GM12878 (cell line): ENCODE results near the gene SLIT1. TPM values are rescaled to one million over a fixed set of nuclear protein-coding genes. Genes with fewer than 3 reads are reported as not detected.

Experiments used
- ATAC-seq: fragments of 200-7000 bp; cut with Tn5 transposase; 3 replicates; pipeline ENCODE4 v1.9.1; 2020; ENCODE audit warnings: mild to moderate bottlenecking, moderate library complexity
- BruUV-seq: library from RNA; stranded (reverse); fragments of 400-500 nt; replicated peaks from 2 replicates; lab custom pipeline; 2021; lab: Mats Ljungman, UMichigan
- CTCF ChIA-PET: fragments of 300-600 bp; sonication (Branson Sonifier 250); formaldehyde crosslinking; extraction: SDS; loops from one replicate; lab custom pipeline; 2021; ENCODE audit warnings: inconsistent platforms; lab: Yijun Ruan, JAX
- POLR2A ChIA-PET: fragments of 350-600 bp; formaldehyde crosslinking; extraction: SDS; loops from one replicate; lab custom pipeline; 2021; ENCODE audit warnings: inconsistent platforms; lab: Charles Lee
- RAD21 ChIA-PET: fragments of 300-600 bp; sonication (Branson Sonifier 250); formaldehyde crosslinking; loops from one replicate; lab custom pipeline; 2023; ENCODE audit warnings: antibody characterized with exemption; ENCODE audit not compliant: unreplicated experiment; lab: Charles Lee
- SMC1A ChIA-PET: fragments of 300-600 bp; sonication (Branson Sonifier 250); formaldehyde crosslinking; loops from one replicate; lab custom pipeline; 2023; ENCODE audit not compliant: unreplicated experiment, uncharacterized antibody; lab: Charles Lee
- DNase-seq: peaks from one replicate; pipeline ENCODE4 v3.0.0-alpha.2; 2011; ENCODE audit warnings: low read depth, low spot score
- FAIRE-seq: peaks from 3 replicates; lab custom pipeline; 2011; peaks lifted over from hg19 to GRCh38; lab: Jason Lieb, UNC
- H2AFZ ChIP-seq: 2 replicates; pipeline ENCODE4 v1.6.0; 2011; ENCODE audit warnings: low read depth, low read length, control low read depth; ENCODE audit not compliant: control insufficient read depth
- H3K27ac ChIP-seq: 2 replicates; pipeline ENCODE4 v1.5.1; 2011; ENCODE audit warnings: control low read depth; ENCODE audit not compliant: control insufficient read depth, insufficient read depth
- H3K27me3 ChIP-seq, 2 experiments: replicated peaks in 1 of 2; 2 replicates each; pipeline versions ENCODE4 v1.6.0 to v1.6.1; 2011; ENCODE audit warnings: low read length in 1 of 2; ENCODE audit not compliant: control insufficient read depth in 2 of 2, insufficient read depth in 2 of 2
- H3K36me3 ChIP-seq, 2 experiments: 2 replicates each; pipeline ENCODE4 v1.5.1; 2011; ENCODE audit warnings: low read length in 1 of 2; ENCODE audit not compliant: control insufficient read depth in 2 of 2, insufficient read depth in 2 of 2
- H3K4me1 ChIP-seq: 2 replicates; pipeline ENCODE4 v1.6.1; 2011; ENCODE audit warnings: mild to moderate bottlenecking, low read length, moderate library complexity, mixed read lengths; ENCODE audit not compliant: control insufficient read depth, insufficient read depth
- H3K4me2 ChIP-seq: 2 replicates; pipeline ENCODE4 v1.6.0; 2011; ENCODE audit warnings: control low read depth; ENCODE audit not compliant: control insufficient read depth, insufficient read depth
- H3K4me3 ChIP-seq: fragments of 200-600 bp; sonication (generic); 2 replicates; pipeline ENCODE4 v1.5.1; 2016
- H3K79me2 ChIP-seq: 2 replicates; pipeline ENCODE4 v1.6.0; 2011; ENCODE audit warnings: low read length; ENCODE audit not compliant: control insufficient read depth, insufficient read depth
- H3K9ac ChIP-seq: 2 replicates; pipeline ENCODE4 v1.8.0; 2011; ENCODE audit warnings: low read length, control low read depth, mixed read lengths; ENCODE audit not compliant: control insufficient read depth, insufficient read depth
- H3K9me3 ChIP-seq: replicated peaks from 3 replicates; pipeline ENCODE4 v1.5.1; 2011; ENCODE audit warnings: mild to moderate bottlenecking, low read length; ENCODE audit not compliant: control insufficient read depth, insufficient read depth
- H4K20me1 ChIP-seq: 2 replicates; pipeline ENCODE4 v1.6.0; 2011; ENCODE audit not compliant: control insufficient read depth, insufficient read depth
- ATF3 ChIP-seq: IDR thresholded peaks from 2 replicates; pipeline ENCODE4 v1.6.1; 2011; ENCODE audit warnings: low read depth, mild to moderate bottlenecking, low read length, moderate library complexity, borderline replicate concordance; ENCODE audit errors: extremely low read depth
- BCLAF1 ChIP-seq: fragments of 450-650 bp; IDR thresholded peaks from 2 replicates; pipeline ENCODE4 v1.6.1; 2017; ENCODE audit warnings: antibody characterized with exemption, mild to moderate bottlenecking, moderate library complexity
- BMI1 ChIP-seq: fragments of 450-650 bp; IDR thresholded peaks from 2 replicates; pipeline ENCODE4 v1.6.1; 2016; ENCODE audit warnings: mild to moderate bottlenecking, moderate library complexity, borderline replicate concordance
- BRCA1 ChIP-seq: IDR thresholded peaks from 2 replicates; pipeline ENCODE4 v1.6.1; 2011; ENCODE audit warnings: low read depth, low read length, improper control_type of control experiment
- CBFB ChIP-seq: IDR thresholded peaks from 2 replicates; pipeline ENCODE4 v1.6.1; 2016; ENCODE audit warnings: antibody characterized with exemption, low read depth
- JUND ChIP-seq: IDR thresholded peaks from 2 replicates; pipeline ENCODE4 v1.6.1; 2012; ENCODE audit warnings: low read depth, mild to moderate bottlenecking, low read length, improper control_type of control experiment, moderate library complexity
- MYB ChIP-seq: fragments of 150-350 bp; IDR thresholded peaks from 2 replicates; pipeline ENCODE4 v1.6.1; 2014; ENCODE audit warnings: mild to moderate bottlenecking, low read depth, low read length, borderline replicate concordance
- NFYB ChIP-seq: IDR thresholded peaks from 2 replicates; pipeline ENCODE4 v1.6.1; 2011; ENCODE audit warnings: low read depth, mild to moderate bottlenecking, low read length, improper control_type of control experiment, moderate library complexity; ENCODE audit not compliant: insufficient read depth
- NRF1 ChIP-seq: conservative IDR thresholded peaks from 2 replicates; pipeline ENCODE4 v1.6.1; 2011; ENCODE audit warnings: mild to moderate bottlenecking, low read depth, low read length, improper control_type of control experiment
- RAD21 ChIP-seq: IDR thresholded peaks from 2 replicates; pipeline ENCODE4 v1.6.1; 2011; ENCODE audit warnings: mild to moderate bottlenecking, low read depth, low read length, moderate library complexity; ENCODE audit not compliant: insufficient read depth
- SREBF2 ChIP-seq: IDR thresholded peaks from 2 replicates; pipeline ENCODE4 v1.6.1; 2012; ENCODE audit warnings: mild to moderate bottlenecking, low read length
- TCF3 ChIP-seq: IDR thresholded peaks from 2 replicates; pipeline ENCODE4 v1.6.1; 2012; ENCODE audit warnings: low read depth, mild to moderate bottlenecking, low read length, borderline replicate concordance; ENCODE audit not compliant: insufficient read depth
- ZNF274 ChIP-seq: IDR thresholded peaks from one replicate; pipeline ENCODE4 v1.8.0; 2011; ENCODE audit not compliant: insufficient read length, insufficient read depth
- WGBS: methylation state at CpG from one replicate; pipeline ENCODE4 v1.1.6; 2016; ENCODE audit warnings: low lambda C conversion rate; ENCODE audit not compliant: insufficient replicate concordance, insufficient coverage; ENCODE audit errors: missing lambda C conversion rate; 5-methylcytosine and 5-hydroxymethylcytosine counted together
- in situ Hi-C: fragments of 300-500 bp; cut with MboI; formaldehyde crosslinking; loops from 9 replicates; pipeline ENCODE4 v1.14.3; 2018; ENCODE audit warnings: mixed read lengths
- intact Hi-C: fragments of 100-400 bp; cut with micrococcal nuclease; formaldehyde crosslinking; loops from one replicate; pipeline ENCODE4 v1.14.2; 2022; ENCODE audit not compliant: unreplicated experiment
- polyA plus RNA-seq, 11 experiments: library from polyadenylated mRNA; depleted of rRNA in 4 of 11; unstranded in 6 of 11; stranded (reverse) in 5 of 11; fragments of >200 nt; fragmentation: Nextera tagmentation in 4 of 11; fragmentation: Illumina TruSeq in 1 of 11; extraction: Ambion mirVana in 4 of 11; extraction: Trizol in 1 of 11; gene quantifications; 1 replicate in 1 of 11; 2 replicates in 10 of 11; pipeline versions ENCODE4 v1.2.1 to v1.2.3, GENCODE V29; 2011 to 2016; ENCODE audit warnings: inconsistent platforms in 2 of 11, missing spikeins in 2 of 11, low read depth in 1 of 11
- total RNA-seq, 4 experiments: library from RNA; depleted of rRNA in 3 of 4; stranded (reverse); fragments of >200 nt in 3 of 4; fragmentation: Illumina TruSeq in 1 of 4; extraction: Trizol in 1 of 4; gene quantifications; 2 replicates each; pipeline versions ENCODE4 v1.2.1 to v1.2.3, GENCODE V29; 2013 to 2021

SLIT1 gene
- total and polyA plus RNA-seq, 10 of the 15 experiments (the other 5 are each of a cell fraction or from before 2014, with no cell fraction given), result 0.04 to 0.19 (median 0.06) TPM; not detected in 4

- H2AFZ ChIP-seq, result no peak overlapping the region
- ChIA-PET RAD21 (interaction anchor here (0.6 to 1.7 kb wide), 3 partner anchors 10 to 400 kb away, joined by 3 to 7 read pairs (median 3); no protein-coding TSS in a partner anchor), POLR2A (interaction anchor here (0.5 to 0.7 kb wide), 3 partner anchors 62 to 327 kb away, joined by 3 to 7 read pairs (median 3); no protein-coding TSS in a partner anchor), CTCF (interaction anchor here (0.8 to 5.5 kb wide), 11 partner anchors 10 to 180 kb away, joined by 3 to 41 read pairs (median 4); no protein-coding TSS in a partner anchor), SMC1A (interaction anchor here (0.6 to 2.0 kb wide), 8 partner anchors 10 to 194 kb away, joined by 3 to 6 read pairs (median 3); no protein-coding TSS in a partner anchor)
- TF ChIP-seq NFYB, result no peak
- TF ChIP-seq RAD21, result no peak
- TF ChIP-seq CBFB, result no peak
- TF ChIP-seq BRCA1, result no peak
- TF ChIP-seq ATF3, result no peak
- no peak for TF ChIP-seq TCF3
- TF ChIP-seq MYB, result no peak
- no peak for TF ChIP-seq ZNF274
- TF ChIP-seq BMI1, result no peak
- TF ChIP-seq NRF1, result no peak
- no peak for TF ChIP-seq SREBF2
- no peak for TF ChIP-seq JUND
- TF ChIP-seq BCLAF1, result no peak
- H3K79me2 ChIP-seq, result no peaks in the 10 kb centered on the region
- H3K4me1 ChIP-seq, result peaks cover 7% of the 10 kb centered on the region; the same call in 1 of the 2 replicates
- no peak for DNase-seq
- H3K27ac ChIP-seq, result no peak overlapping the region
- no peak overlapping the region for H3K4me3 ChIP-seq
- H3K27me3 ChIP-seq, result no peaks in the 10 kb centered on the region
- no peaks in the 10 kb centered on the region for H3K9me3 ChIP-seq
- H3K36me3 ChIP-seq, result no peaks in the 10 kb centered on the region; a peak in 1 of 4 replicates
- in situ Hi-C loops (no loop called here), intact Hi-C loops (no loop called here)
- H4K20me1 ChIP-seq, result no peaks in the 10 kb centered on the region
- no TSS peak for BruUV-seq
- no peak for FAIRE-seq
- whole genome bisulfite sequencing, result 83% methylated on average over 3 of the region's 3 CpGs
- no peak overlapping the region for H3K4me2 ChIP-seq
- ATAC-seq, result no peak
- no peak overlapping the region for H3K9ac ChIP-seq
Measured at GRCh38 chr10:97217299-97217698, 31.5 kb upstream of the SLIT1 start.
